IMR-90 (cell line): ENCODE measurements around the gene ARHGAP15. TPM values are rescaled to one million over a fixed set of nuclear protein-coding genes. Genes with fewer than 3 reads are reported as not detected.

Source experiments
- ATAC-seq: fragments of 200-7000 bp; cut with Tn5 transposase; 2 replicates; pipeline ENCODE4 v1.9.1; 2020; ENCODE audit warnings: low read depth, mild to moderate bottlenecking, moderate library complexity
- BruUV-seq: library from RNA; stranded (reverse); fragments of 400-500 nt; replicated peaks from 2 replicates; lab custom pipeline; 2021; lab: Mats Ljungman, UMichigan
- CTCF ChIA-PET: fragments of 300-600 bp; formaldehyde crosslinking; extraction: SDS; loops from one replicate; lab custom pipeline; 2021; ENCODE audit warnings: antibody characterized with exemption; lab: Yijun Ruan, JAX
- POLR2A ChIA-PET: fragments of 300-600 bp; sonication (Branson Sonifier 250); formaldehyde crosslinking; loops from one replicate; lab custom pipeline; 2022; ENCODE audit warnings: antibody characterized with exemption; ENCODE audit not compliant: unreplicated experiment; lab: Charles Lee
- DNase-seq: peaks from one replicate; pipeline ENCODE4 v3.0.0; 2013
- H2AFZ ChIP-seq: replicated peaks from 2 replicates; pipeline ENCODE3; 2013; ENCODE audit warnings: low read length, mild to moderate bottlenecking; ENCODE audit not compliant: poor library complexity
- H2AK5ac ChIP-seq: 2 replicates; pipeline ENCODE4 v1.6.1; 2013; ENCODE audit warnings: low read depth, low read length, inconsistent platforms
- H2AK9ac ChIP-seq: replicated peaks from 2 replicates; pipeline ENCODE3; 2013; ENCODE audit warnings: mild to moderate bottlenecking, low read depth, low read length, moderate library complexity; ENCODE audit not compliant: poor library complexity
- H2BK120ac ChIP-seq: 2 replicates; pipeline ENCODE4 v1.6.1; 2013; ENCODE audit warnings: low read depth, low read length, inconsistent platforms
- H2BK15ac ChIP-seq: 3 replicates; pipeline ENCODE4 v1.6.1; 2013; ENCODE audit warnings: low read depth, low read length, inconsistent platforms
- H2BK20ac ChIP-seq: 2 replicates; pipeline ENCODE4 v1.6.1; 2013; ENCODE audit warnings: low read depth, mild to moderate bottlenecking, inconsistent platforms, low read length, moderate library complexity
- H2BK5ac ChIP-seq: 2 replicates; pipeline ENCODE4 v1.6.1; 2013; ENCODE audit warnings: mild to moderate bottlenecking, low read depth, low read length, inconsistent platforms; ENCODE audit not compliant: poor library complexity, severe bottlenecking
- H3K14ac ChIP-seq: replicated peaks from 2 replicates; pipeline ENCODE4 v1.6.1; 2013; ENCODE audit warnings: low read depth, low read length, inconsistent platforms
- H3K18ac ChIP-seq: 2 replicates; pipeline ENCODE4 v1.6.1; 2013; ENCODE audit warnings: low read depth, low read length, control low read depth
- H3K23ac ChIP-seq: 2 replicates; pipeline ENCODE4 v1.6.1; 2013; ENCODE audit warnings: low read depth, low read length, inconsistent platforms
- H3K27ac ChIP-seq: 2 replicates; pipeline ENCODE4 v1.5.1; 2013; ENCODE audit warnings: mild to moderate bottlenecking, control low read depth, low read length; ENCODE audit not compliant: insufficient read depth
- H3K27me3 ChIP-seq: 2 replicates; pipeline ENCODE4 v1.6.1; 2013; ENCODE audit warnings: low read length; ENCODE audit not compliant: control insufficient read depth, insufficient read depth
- H3K36me3 ChIP-seq: 2 replicates; pipeline ENCODE4 v1.6.1; 2013; ENCODE audit warnings: low read length, mixed read lengths; ENCODE audit not compliant: control insufficient read depth, insufficient read depth
- H3K4ac ChIP-seq: 2 replicates; pipeline ENCODE4 v1.6.1; 2013; ENCODE audit warnings: low read depth, low read length, inconsistent platforms
- H3K4me1 ChIP-seq: 2 replicates; pipeline ENCODE4 v1.6.1; 2013; ENCODE audit warnings: low read length, mixed read lengths; ENCODE audit not compliant: control insufficient read depth, insufficient read depth
- H3K4me2 ChIP-seq: 2 replicates; pipeline ENCODE4 v1.6.1; 2013; ENCODE audit warnings: low read depth, mild to moderate bottlenecking, control low read depth, low read length, moderate library complexity
- H3K4me3 ChIP-seq: 2 replicates; pipeline ENCODE4 v1.5.1; 2013; ENCODE audit warnings: low read depth, mild to moderate bottlenecking, control low read depth, low read length, moderate library complexity; ENCODE audit not compliant: insufficient read depth
- H3K56ac ChIP-seq: 2 replicates; pipeline ENCODE4 v1.6.1; 2013; ENCODE audit warnings: low read length, inconsistent platforms; ENCODE audit not compliant: insufficient read depth; ENCODE audit errors: extremely low read depth
- H3K79me1 ChIP-seq, 2 experiments: 2 replicates each; pipeline ENCODE4 v1.6.1; 2013; ENCODE audit warnings: low read length in 2 of 2, inconsistent platforms in 1 of 2, low read depth in 1 of 2
- H3K9ac ChIP-seq: 2 replicates; pipeline ENCODE4 v1.6.1; 2013; ENCODE audit warnings: low read depth, low read length, control low read depth
- H3K9me1 ChIP-seq: 2 replicates; pipeline ENCODE4 v1.6.1; 2013; ENCODE audit warnings: low read length, inconsistent platforms; ENCODE audit not compliant: insufficient read depth
- H3K9me3 ChIP-seq: 2 replicates; pipeline ENCODE4 v1.6.1; 2013; ENCODE audit warnings: low read length; ENCODE audit not compliant: control insufficient read depth, insufficient read depth
- H4K20me1 ChIP-seq: 2 replicates; pipeline ENCODE4 v1.6.1; 2013; ENCODE audit warnings: low read length, inconsistent platforms; ENCODE audit not compliant: insufficient read depth
- H4K5ac ChIP-seq: 2 replicates; pipeline ENCODE4 v1.6.1; 2013; ENCODE audit warnings: mild to moderate bottlenecking, low read depth, low read length, control low read depth
- H4K8ac ChIP-seq, 2 experiments: 2 replicates each; pipeline ENCODE4 v1.6.1; 2013; ENCODE audit warnings: low read depth in 2 of 2, low read length in 2 of 2, control low read depth in 1 of 2, inconsistent platforms in 1 of 2
- H4K91ac ChIP-seq: 2 replicates; pipeline ENCODE4 v1.6.1; 2013; ENCODE audit warnings: low read depth, low read length, inconsistent platforms; ENCODE audit not compliant: insufficient read depth
- CEBPB ChIP-seq: IDR thresholded peaks from 2 replicates; pipeline ENCODE4 v1.6.1; 2012; ENCODE audit warnings: low read depth, low read length, improper control_type of control experiment
- MXI1 ChIP-seq: IDR thresholded peaks from 2 replicates; pipeline ENCODE4 v1.6.1; 2012; ENCODE audit warnings: low read depth, mild to moderate bottlenecking, low read length, moderate library complexity, borderline replicate concordance
- WGBS, 2 experiments: methylation state at CpG; one replicate each; pipeline versions ENCODE4 v1.1.5 to v1.1.7; 2013; ENCODE audit warnings: missing lambda C conversion rate in 2 of 2; ENCODE audit not compliant: insufficient read length in 1 of 2; ENCODE audit errors: extremely low coverage in 2 of 2; 5-methylcytosine and 5-hydroxymethylcytosine counted together
- dilution Hi-C: fragments of 300-500 bp; cut with HindIII; formaldehyde crosslinking; loops from one replicate; pipeline ENCODE4 v1.14.3; 2018; ENCODE audit warnings: low sequenced_read_pairs; ENCODE audit not compliant: unreplicated experiment
- in situ Hi-C: fragments of 300-500 bp; cut with MboI; formaldehyde crosslinking; loops from 3 replicates; pipeline ENCODE4 v1.14.3; 2019; ENCODE audit warnings: low sequenced_read_pairs, inconsistent platforms, mixed read lengths
- intact Hi-C: fragments of 100-400 bp; cut with micrococcal nuclease; formaldehyde crosslinking; loops from 2 replicates; pipeline ENCODE4 v1.10.0; 2022
- polyA plus RNA-seq, 3 experiments: library from polyadenylated mRNA; depleted of rRNA; stranded (reverse); fragments of >200 nt; gene quantifications; 2 replicates each; pipeline ENCODE4 v1.2.3, GENCODE V29; 2012; ENCODE audit warnings: low replicate concordance in 1 of 3
- total RNA-seq: library from RNA; depleted of rRNA; stranded (reverse); fragments of >200 nt; gene quantifications from 2 replicates; pipeline ENCODE4 v1.2.3, GENCODE V29; 2012

Gene ARHGAP15
- total and polyA plus RNA-seq, 2 of the 4 experiments (the other 2 are of a cell fraction), result not detected

DNA sequence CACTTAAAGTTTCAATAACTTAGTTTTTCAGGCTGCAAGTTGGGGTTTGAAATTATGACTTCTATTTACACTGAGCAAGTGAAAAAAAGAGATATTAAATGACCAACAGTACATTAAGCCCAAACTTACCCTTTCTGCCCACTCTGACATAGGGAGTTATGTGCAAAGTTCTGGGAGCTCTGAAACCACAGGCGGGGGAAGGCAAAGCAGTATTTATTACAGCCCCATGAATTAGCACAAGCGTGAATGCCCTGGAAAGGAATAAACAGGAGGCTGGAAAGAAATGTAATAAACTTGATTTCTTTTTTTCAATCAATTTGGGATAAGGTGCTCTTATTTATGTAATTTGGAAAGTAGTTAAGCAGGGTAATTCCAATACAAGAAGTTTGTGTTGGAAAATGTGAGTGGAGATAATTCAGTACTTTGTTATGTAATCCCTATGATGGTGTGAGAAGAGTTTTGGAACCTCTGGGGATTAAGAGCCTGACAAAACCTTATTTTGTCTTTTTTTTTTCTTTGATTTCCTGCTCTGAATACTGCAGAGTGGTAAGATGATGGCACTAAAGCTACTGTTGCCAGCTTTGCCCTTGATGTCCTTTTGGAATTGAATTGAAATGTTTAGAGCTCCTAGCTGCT lies 351.5 kb downstream of the ARHGAP15 start:
- Histone ChIP-seq H3K14ac (no peak overlapping the region), H4K20me1 (no peaks in the 10 kb centered on the region), H2BK120ac (no peak overlapping the region), H3K9me1 (no peaks in the 10 kb centered on the region; the same call in 1 of the 2 replicates), H3K4ac (no peak overlapping the region), H3K9ac (no peak overlapping the region), H3K4me1 (peaks cover 1% of the 10 kb centered on the region; the same call in 1 of the 2 replicates), H2AK9ac (no peak overlapping the region), H2BK20ac (no peak overlapping the region), H3K23ac (no peak overlapping the region), H2BK15ac (no peak overlapping the region), H3K4me3 (no peak overlapping the region), H3K79me1 (no peaks in the 10 kb centered on the region), H3K27ac (no peak overlapping the region), H3K27me3 (no peaks in the 10 kb centered on the region), H3K36me3 (no peaks in the 10 kb centered on the region), H3K56ac (no peak overlapping the region), H2AFZ (no peak overlapping the region), H4K91ac (no peak overlapping the region), H3K4me2 (no peak overlapping the region), H2AK5ac (no peak overlapping the region), H3K9me3 (no peaks in the 10 kb centered on the region), H4K5ac (no peak overlapping the region), H4K8ac (no peak overlapping the region), H2BK5ac (no peak overlapping the region), H3K18ac (no peak overlapping the region)
- BruUV-seq, result no TSS peak
- ATAC-seq (no peak), DNase-seq (no peak)
- TF ChIP-seq MXI1 (no peak), CEBPB (no peak)
- POLR2A ChIA-PET, result no interaction called here
- in situ Hi-C loops, result no loop called here
- intact Hi-C loops, result no loop called here
- dilution Hi-C loops, result no loop called here
- no CpG with 5 or more reads among the region's 2 CpGs for WGBS, 2 experiments
- CTCF ChIA-PET, result interaction anchor here (0.6 kb wide), 1 partner anchor 1188 kb away, joined by 3 read pairs; no protein-coding TSS in a partner anchor
